GM21515 (cell line): ENCODE results near the gene GRM5.
"Not testable (repeated sequence)": the region's sequence is repeated elsewhere in the genome, so short reads cannot be mapped to it uniquely, and the experiment has no call there.

Source experiments
- ATAC-seq: cut with Tn5 transposase; IDR thresholded peaks from one replicate; pipeline ENCODE4 v1.9.1; 2021; ENCODE audit not compliant: unreplicated experiment

Gene GRM5

DNA sequence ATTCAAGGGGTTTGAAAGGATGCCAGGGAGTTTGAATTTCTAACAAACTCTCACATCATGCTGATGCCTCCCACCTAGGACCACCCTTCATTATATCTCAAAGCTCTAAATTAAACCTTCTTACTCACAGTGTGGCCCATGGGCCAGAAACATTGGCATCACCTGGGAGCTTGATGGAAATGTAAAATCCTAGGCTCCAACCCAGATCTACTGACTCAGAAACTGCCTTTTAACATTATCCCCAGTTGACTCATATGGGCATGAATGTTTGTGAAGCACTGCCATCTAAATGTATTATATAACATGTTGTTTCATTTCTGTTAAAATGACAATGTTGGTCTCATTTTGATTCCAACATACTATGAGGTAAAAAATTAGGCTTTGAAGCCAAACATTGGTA is 90.3 kb downstream of the GRM5 start:
- not testable (repeated sequence) for ATAC-seq

DNA sequence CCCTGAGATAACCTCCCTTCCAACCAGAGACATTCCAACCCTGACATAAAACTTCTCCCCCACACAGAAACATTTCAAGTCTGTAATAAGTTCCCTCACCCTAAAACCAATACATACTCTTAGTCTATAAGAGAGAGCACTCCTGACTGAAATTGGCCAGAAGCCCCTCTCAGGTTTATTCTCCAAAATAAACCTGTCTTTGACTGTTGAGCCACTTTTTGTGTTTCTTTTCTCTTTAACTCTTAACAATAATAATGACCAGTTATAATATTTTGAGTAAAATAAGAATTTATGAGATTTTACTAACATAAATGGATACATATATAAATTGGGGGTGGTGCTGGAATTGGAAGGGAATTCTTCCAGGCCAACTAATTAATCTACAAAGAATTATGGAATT is 93.6 kb downstream of the GRM5 start:
- ATAC-seq: no peak

DNA sequence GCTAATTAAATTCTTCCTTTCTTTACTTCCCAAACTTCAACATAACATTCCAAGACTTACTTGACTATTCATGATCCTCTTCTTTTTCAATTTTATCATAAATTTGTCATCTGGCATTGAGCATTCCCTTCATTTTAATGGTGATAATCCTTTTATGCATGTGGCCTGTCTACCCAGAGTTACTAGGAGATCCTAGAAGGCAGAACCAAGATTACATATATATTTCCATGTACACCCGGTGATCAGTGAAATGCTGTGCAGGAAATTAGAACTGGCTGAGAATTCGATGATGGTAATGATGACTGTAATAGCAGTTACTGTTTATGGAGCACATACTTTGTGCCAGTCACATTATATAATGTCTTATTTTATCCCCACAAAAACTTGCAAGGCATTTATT is 104.2 kb downstream of the GRM5 start:
- not testable (repeated sequence) for ATAC-seq

DNA sequence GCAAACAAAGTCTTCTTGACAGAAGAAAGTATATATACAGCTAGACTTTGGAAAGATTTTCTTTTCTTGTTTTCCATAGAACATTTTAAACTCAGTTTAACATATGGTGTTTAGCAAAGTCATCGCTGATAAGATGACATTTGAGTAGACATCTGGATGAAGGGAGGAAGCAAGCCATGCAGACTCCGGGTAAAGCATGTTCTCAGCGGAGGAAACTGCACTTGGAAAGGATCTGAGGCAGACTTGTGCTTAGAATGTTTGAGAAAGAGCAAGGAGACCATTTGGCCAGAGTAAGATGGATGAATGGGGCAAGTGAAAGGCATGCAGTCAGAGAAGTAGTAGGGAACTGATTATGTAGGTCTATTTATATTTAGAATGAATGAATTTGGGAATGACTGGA is 105.9 kb downstream of the GRM5 start:
- not testable (repeated sequence) for ATAC-seq

DNA sequence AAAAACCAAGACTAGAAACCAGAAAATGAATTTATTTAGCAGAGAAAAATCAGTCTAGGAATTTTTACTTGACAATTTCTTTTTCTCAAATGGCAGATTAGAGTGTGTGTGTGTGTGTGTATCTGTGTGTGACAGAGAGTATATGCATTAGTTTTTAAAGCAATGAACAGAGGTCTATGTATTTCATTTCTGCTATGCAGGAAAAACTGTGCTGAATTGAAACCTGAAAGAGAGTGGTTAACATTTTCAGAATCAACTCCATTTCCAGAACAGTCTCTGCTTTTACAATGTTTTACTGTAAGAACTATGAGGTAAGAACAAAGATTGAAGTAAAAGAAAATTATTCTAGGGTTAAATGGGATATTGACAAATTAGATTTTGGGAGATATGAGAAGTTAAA is 114.8 kb downstream of the GRM5 start:
- ATAC-seq: no peak

DNA sequence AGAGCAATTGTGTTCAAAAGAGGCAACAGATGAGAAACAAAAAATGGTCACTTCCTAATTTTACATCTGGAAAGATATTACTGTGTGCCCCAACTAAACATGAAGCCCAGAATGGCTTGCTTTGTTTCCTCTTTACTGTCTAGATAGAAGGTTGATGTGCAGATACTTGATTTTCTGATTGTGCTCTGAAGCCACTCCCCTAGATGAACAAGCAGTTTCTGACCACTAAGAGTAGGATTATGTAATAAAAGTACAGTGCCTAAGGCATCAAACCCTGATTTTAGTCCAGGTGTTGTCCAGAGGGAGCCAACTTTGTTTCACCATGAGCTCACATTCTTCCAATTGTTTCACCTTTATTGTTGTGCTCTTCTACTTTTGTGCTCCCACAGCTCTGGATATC is 116.9 kb downstream of the GRM5 start:
- not testable (repeated sequence) for ATAC-seq

DNA sequence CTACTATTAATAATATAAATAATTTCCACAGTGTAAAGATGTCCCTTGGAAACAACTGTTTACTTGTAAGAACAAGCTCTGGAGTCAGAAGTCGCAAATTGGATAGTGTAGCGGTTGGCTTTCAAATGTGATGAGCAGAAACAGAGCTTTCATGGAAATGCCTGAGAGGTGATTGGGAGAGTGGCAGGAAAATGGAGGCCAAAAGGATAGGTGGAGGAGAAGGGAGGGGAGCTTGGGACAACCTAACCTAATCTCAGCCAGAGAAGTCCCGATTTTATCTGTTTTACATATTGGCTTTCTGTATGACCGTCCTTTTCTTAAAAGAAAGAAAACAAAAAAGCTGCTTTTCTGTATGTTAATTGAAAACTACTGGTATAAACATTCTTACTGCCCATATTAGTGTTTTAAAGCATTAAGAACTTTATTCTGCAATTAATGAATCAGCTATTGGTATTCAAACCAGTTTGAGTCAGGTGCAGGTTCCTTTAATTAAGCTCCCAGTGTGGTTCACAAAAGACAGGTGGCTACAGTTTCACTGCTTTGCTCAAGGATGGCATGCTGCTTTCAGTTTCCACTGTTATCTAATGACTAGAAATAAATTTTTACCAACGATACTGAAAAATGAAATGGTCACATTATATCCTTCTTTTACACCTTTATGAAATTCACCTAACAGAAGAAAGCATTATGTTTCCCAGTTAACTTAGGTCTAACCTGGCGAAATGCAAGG is 117.8 kb downstream of the GRM5 start:
- not testable (repeated sequence) for ATAC-seq

DNA sequence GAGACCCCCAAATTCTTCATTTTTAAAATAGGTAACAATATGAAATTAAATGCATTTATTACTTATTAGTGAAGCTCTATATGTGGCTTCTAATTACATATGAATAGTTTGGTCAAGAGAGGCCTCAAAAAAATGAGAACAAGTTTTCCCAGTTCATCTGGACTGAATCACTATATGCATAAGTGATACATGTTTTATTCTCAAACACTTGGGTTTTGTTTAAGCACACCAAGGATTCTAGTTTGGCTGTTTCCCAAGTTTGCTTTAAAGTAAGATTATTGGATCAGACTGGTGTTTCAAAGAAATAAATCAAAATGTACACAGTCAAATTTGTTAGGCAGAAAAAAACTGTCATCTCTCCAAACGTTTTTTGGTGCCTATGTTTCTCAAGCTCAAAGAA is 136.1 kb downstream of the GRM5 start:
- not testable (repeated sequence) for ATAC-seq

DNA sequence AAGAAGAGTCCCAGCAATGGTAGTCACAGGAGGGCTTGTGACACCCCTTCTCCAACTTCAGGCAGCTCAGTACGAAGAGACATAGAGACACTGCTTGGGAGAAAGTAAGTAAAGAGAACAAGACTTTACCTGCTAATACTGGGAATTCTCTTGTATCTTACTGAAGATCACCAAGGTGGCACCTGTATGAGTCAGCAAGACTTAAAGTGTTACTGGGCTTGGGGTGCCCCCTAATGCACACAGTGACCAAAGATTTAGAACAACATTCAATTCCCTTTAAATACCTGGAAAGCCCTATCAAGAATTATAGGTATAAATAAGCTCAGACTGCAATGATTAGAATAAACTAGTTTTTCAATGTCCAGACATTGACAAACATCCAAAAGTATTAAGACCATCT is 148.7 kb downstream of the GRM5 start:
- not testable (repeated sequence) for ATAC-seq

DNA sequence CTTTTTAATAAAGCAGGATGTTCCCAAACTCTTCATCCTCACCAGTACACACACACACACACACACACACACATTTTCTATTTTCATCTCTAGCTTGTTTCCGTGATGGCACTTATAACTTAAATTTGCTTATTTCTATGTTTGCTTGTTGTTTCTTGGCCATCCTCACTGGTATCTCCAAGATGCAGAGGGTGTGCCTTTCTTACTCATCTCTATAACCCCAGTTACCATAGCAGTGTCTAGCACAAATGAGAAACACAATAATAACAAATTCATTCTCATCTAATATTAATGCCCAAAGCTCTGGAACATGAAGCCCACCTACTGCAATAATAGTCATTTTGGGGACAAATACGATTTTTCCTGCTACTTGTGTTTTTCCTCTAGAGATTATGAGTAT is 156.3 kb downstream of the GRM5 start:
- ATAC-seq: no peak

DNA sequence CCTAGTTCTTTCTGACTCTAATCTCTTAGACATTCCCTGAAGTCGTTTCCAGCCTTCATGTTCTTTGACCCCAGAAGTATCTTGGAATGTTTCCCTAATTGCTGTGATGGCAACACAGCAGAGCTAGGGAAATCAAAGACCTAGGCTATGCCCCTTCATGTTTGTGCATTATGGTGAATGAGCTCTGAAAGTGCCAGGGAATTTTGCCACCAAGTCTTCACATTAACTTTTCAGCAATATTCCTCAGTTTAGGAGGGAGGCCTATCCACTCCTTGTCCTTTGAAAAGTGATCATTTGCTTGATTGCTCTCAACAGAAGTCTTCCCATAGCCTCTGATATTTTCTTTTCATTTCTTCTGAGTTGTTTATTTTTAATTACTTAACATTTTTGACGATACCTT is 164.3 kb downstream of the GRM5 start:
- not testable (repeated sequence) for ATAC-seq

DNA sequence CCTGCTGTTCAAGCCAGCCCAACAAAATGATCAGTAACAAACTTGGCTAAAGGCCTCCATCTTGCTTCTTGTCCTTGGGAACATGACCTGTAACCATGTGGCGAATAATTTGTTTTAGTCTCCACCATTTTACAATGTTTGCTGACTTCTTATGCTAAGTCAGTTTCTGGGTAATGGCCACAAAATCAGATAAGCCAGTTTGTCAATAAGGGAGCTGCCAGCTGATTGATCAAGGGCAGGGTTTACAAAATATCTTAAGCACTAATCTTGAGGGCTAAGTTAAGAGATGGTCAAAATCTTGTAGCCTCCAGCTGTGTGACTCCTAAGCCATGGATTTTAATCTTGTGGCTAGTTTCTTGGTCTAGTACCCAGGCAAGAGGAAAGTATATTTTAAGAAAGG is 176.9 kb downstream of the GRM5 start:
- not testable (repeated sequence) for ATAC-seq

DNA sequence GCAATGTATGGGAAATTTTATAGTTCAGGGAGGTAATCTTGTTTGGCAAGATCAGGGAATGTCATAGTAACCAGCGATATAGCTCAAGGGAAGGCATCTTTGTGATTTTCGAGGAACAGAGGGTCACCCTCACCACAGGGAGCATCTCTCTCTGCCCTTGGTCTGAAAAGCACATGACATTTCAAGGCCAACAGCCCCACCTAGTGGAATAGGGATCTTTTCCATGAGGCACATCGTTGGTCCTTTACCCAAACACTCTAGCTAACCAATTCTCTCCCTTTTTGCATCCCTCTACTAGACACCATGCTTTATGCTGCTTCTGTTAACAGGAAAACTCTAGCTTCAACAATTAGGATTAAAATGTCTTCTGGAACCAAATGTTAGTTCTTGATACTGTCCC is 179.0 kb downstream of the GRM5 start:
- ATAC-seq: peak; percentile 72

DNA sequence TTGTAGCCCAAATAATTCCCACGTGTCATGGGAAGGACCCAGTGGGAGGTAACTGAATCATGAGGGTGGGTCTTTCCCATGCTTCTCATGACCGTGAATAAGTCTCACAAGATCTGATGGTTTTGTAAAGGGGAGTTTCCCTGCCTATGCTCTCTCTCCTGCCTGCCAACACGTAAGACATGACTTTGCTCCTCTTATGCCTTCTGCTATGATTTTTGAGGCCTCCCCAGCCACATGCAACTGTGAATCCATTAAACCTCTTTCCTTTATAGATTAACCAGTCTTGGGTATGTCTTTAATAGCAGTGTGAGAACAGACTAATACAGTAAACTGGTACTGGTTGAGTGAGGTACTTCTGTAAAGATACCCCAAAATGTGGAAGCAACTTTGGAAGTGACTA is 183.0 kb downstream of the GRM5 start:
- ATAC-seq: not testable (repeated sequence)

DNA sequence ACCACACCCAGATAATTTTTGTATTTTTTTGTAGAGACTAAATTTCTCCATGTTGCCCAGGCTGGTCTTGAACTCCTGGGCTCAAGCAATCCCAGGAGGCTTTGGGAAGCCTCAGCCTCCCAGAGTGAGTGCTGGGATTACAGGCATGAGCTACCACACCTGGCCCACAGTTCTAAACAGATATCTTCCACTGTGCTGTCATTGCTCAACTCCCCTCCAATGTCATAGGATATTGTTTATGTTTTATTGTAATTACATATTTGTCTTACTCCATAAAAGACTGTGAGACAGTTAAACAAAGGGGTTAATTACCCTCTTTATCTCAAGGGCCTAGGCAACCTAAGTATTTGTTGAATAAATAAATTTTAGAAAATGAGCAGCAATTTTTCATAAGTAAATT is 204.2 kb downstream of the GRM5 start:
- no peak for ATAC-seq

DNA sequence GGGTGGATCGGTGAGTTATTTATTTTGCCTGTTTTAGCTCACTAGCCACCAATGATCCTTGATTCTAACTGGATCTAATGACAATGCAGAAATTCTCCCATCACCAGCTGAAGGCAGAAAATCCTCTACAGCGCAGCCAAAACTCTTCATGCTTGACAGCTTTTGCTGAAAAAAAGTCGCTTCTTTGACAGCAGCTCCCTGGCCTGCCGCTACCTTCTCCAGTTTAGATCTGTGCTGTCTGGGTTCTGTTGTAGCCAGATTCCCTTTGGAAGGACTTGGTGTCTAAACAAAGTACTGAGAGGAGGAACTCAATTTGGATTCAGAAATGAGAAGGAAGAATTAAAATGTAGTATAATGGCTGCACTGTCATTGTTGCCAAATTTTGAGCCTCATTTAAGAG is 205.4 kb downstream of the GRM5 start:
- not testable (repeated sequence) for ATAC-seq

DNA sequence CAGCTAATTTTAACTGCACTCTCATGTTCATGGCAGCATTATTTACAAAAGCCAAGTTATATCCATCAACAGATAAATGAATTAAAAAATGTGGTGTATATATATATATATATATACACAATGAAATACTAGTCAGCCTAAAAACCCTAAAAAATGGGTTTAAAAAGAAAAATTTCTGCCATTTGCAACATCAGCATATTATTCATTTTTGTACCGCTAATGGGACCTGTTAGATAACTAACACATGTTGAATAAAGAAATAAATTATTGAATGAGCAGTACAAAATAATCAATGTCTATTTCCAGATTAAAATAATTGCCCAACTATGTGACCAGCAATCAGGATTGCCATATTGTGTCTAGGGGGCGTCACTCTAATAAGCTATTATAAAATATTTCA is 211.8 kb downstream of the GRM5 start:
- not testable (repeated sequence) for ATAC-seq

DNA sequence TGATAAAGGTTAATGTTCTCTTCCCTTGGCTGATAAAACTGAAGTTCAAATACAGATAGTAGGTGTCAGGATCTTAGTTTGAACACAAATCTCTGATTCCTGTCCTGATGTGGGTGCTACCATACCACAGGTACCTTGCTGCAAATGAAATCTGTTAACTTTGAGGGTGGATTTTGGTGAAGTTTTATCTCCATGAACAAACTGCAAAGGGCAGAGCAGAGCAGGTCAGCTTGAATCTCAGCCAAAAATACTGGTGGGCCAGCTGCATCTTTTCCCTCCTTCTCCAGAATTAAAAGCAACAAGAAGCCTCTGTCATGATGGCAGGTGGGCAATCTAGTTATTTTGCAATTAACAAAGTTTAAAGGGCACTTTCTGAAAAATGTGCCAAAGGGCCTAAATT is 214.2 kb downstream of the GRM5 start:
- ATAC-seq: not testable (repeated sequence)

DNA sequence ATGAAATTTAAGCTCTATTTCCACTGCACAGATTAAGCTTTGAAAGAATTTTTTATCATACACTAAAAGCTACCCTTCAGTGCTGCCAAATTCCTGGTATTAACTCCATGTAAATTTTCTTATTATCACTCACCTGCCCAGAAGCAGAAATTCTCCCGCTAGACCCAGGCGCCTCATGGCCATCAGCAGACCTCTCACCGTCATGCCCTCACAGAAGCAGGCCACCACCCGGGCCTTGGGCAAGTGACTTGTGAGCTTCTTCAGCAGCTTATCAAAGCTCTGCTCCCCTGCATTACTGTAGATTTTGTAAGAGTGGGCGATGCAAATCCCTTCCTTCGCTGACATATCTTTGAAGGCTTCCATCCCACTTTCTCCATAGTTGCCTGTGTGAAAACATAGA is 216.0 kb downstream of the GRM5 start:
- not testable (repeated sequence) for ATAC-seq

DNA sequence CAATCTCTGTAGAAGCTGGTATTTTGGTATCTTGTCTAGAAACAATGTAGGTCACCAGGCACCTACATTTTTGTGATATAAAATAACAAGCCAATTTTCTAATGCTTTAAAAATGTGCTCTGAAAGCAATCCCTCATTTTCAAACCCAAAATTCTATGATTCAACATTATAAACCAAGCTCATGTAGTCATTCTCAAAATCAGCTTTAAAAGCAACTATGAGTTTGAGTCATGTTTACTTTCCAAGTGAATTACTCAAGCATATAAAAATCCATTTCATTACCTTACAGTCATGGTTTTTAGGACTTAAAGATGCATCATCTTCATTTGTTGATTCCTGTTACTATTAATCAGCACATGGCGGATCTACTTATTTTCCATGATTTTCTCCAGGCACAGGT is 216.4 kb downstream of the GRM5 start:
- ATAC-seq: no peak

DNA sequence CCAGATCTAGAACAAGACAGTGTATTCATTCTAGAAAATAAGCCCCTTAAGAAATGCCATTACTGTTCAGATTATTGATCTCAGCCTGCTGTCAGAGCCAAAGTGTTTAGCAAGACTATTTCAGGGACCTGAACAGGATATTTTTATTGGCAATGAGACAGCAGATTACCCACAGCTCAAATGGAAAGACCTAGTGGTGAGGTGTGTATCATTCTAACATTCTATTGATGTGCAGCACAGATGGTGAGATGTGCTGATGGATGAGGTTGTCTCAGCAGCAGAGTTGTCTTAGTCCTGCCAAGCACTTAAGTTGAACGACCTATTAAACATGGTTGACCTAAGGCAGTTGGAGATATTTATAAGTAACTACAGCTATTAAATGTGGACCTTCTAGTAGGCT is 219.5 kb downstream of the GRM5 start:
- ATAC-seq: not testable (repeated sequence)

DNA sequence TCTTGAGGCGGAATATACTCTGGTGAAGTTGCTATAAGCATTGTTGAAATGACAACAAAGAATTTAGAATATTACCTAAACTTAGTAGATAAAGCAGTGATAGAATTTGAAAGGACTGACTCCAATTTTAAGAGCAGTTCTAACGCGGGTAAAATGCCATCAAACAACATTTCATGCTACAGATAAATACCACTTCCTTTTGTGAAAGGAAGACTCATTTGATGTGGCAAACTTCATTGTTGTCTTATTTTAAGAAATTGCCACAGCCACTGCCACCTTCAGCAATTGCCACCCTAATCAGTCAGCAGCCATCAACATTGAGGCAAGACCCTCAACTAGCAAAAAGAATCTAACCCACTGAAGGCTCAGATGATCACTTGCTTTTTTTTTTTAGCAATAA is 220.8 kb downstream of the GRM5 start:
- ATAC-seq: not testable (repeated sequence)

DNA sequence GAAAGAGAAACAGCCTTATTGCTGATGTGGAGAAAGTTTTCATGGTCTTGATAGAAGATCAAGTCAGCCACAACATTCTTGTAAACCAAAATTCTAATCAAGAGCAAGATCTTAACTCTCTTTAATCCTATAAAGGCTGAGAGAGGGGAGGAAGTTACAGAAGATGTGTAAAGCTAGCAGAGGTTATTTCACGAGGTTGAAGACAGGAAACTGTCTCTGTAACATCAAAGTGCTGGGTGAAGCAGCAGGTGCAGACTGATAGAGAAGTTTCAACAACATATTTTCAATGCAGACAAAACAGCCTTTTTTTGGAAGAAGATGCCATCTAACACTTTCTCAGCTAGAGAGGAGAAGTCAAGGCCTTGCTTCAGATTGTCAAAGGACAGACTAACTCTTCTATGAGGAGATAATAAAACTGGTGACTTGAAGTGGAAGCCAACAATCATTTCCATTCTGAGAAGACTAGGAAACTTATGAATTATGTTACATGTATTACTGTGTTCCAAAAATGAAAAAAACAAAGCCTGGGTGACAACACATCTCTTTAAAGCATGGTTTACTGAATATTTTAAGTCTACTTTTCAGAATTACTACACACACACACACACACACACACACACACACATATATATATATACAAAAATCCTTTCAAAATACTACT is 221.9 kb downstream of the GRM5 start:
- not testable (repeated sequence) for ATAC-seq
